Fibroblast of skin of back (primary cell): Measurements from ENCODE around the gene DCTN4. TPM values are rescaled to one million over a fixed set of nuclear protein-coding genes. Genes with fewer than 3 reads are reported as not detected.
"Not testable (repeated sequence)": the region's sequence is repeated elsewhere in the genome, so short reads cannot be mapped to it uniquely, and the experiment has no call there.

Source experiments
- DNase-seq: peaks from one replicate; pipeline ENCODE4 v3.0.0-alpha.2; 2013
- polyA plus RNA-seq, 2 experiments: library from polyadenylated mRNA; unstranded; fragments of 120-200 nt; gene quantifications; one replicate each; pipeline ENCODE4 v1.2.1, GENCODE V29; 2013; ENCODE audit not compliant: insufficient read length in 2 of 2

The DCTN4 gene
- polyA plus RNA-seq (2013, experiment 1 of 2; ENCODE audit: insufficient read length), result 30.5 TPM
- polyA plus RNA-seq (2013, experiment 2 of 2; ENCODE audit: insufficient read length), result 29.6 TPM

DNA sequence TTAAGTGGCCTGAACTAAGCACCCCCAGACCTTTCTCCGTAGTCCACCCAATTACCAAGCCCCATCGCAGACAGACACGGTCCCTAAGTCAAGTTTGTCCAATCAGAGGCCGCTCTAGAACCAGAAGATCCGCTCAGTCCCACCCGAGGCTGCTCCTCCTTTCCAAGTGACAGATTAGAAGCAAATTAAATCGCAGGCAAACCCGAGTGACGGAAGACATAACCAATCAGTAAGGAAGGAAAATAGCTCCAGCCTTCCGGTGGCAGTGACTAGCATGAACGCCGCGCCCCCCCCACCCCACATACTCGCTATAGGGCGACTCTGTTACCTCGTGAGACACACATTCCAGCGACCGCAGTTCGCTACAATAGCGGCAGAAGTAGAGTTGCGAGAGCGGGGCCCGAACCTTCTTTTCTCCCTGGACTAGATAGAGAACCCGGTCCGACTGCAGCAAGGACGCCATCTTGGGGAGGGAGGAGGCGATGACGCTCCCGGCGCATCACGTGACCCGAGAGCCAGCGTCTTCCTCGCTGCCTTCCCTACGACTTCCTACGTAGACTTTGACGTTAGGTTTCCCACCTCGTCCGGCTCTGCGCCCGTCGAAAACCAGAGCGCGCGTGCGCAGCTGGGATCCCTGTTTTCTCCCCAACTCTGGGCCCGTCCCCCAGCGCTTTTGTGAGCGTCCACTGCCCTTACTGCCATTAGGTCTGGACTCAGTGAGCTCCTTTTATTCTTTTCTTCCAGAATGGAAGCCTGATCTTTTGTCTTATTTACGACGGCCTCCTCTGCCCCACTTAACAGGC lies at the start of gene DCTN4:
Gene DCTN4, minus strand, starts transcription at position 487 of the 803 bp plus-strand sequence. Its CDS starts 24 bp downstream, at position 463.
- DNase-seq, result peak; percentile 100

DNA sequence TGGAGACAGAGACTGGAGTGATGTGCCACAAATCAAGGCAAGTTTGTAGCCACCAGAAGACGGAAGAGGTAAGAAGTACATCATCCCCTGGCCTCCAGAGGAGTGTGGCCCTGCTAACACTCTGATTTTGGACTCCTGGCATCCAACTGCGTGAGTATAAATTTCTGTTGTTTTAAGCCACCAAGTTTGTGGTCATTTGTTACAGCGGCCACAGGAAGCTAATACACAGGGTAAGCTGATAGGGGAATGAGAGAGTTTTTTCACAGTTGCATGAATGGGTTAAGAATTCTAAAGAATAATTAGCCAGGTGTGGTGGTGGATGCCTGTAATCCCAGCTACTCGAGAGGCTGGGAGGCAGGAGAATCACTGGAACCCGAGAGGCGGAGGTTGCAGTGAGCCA lies 45.6 kb upstream of the DCTN4 start:
- DNase-seq, result no peak

DNA sequence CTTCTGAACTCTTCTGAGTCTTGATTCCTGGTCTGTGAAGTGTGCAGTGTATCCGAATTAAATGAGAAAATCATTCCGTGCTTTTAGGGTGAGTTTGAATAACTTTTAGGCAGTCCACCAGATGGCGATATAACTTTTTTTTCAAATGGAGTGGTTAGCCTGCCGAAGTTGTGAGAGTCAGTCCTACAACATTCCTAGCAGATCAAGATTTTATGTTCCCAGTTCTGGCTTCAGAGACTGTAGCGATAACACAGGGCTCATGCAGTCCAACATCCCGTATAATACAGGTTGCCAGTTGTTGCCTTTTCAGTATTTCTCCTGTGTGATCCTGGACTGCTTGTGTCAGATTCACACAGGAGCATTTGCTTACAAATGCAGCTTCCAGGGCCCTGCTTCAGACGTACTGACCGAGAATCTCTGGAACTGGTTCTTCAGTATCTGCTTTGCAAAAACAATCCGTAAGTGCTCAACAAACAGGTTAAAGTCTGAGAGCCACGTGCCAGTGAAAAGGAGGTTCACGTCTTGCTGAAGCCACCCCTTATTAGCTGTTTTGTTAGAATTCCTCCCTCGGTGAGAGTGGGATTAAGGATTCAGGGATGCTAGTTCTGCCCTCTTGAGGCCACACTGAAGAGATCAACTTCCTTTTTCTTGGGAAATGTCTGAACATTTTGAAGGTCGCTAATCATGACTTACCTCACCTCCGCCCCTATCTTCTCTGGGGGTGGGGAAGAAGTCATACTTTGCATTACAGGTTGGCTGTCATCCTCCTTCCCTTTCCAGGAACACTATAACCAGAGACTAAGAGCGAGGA lies 42.5 kb upstream of the DCTN4 start:
- DNase-seq, result peak; percentile 75

DNA sequence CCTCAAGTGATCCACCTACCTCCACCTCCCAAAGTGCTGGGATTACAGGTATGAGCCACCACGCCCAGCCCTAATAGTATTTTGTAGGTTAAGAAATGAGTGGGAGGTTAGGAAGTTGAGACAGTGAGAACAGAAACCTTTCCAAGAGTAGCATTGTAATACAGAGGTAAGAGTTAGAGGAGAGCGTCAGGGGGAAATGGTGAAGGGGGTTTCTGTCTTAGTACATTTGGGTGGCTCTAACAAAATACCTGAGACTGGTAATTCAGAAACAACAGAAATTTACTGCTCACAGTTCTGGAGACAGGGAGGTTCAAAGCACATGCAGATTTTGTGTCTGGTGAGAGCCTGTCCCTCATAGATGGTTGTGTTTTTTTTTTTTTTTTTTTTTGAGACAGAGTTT lies 38.6 kb upstream of the DCTN4 start:
- no peak for DNase-seq

DNA sequence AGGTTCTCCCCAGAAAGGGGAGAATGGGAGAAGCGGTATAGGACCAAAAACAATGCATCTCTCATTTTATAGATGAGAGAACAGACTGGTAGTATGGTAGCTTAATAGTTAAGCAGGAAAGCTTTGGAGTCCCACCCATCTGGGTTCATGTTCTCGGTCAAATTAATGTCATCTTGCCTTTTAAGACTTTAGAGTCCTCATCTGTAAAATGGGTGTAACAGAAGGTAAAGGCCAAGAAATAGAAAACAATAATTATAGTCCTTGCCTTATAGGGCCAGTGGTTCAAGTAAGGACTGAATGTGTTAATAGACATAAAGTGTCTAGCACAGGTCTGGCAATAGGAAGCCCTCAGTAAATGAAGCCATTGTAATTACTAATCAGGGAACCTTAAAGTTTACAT lies 36.1 kb upstream of the DCTN4 start:
- DNase-seq, result no peak

DNA sequence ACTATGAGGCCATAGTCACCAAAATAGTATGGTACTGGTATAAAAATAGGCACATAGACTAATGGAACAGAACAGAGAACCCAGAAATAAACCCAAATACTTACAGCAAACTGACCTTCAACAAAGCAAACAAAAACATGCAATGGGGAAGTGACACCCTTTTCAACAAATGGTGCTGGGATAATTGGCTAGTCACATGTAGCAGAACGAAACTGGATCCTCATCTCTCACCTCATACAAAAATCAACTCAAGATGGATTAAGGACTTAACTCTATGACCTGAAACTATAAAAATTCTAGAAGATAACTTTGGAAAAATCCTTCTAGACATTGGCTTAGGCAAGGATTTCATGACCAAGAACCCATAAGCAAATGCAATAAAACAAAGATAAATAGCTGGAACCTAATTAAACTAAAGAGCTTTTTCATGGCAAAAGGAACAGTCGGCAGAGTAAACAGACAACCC lies 34.6 kb upstream of the DCTN4 start:
- not testable (repeated sequence) for DNase-seq

DNA sequence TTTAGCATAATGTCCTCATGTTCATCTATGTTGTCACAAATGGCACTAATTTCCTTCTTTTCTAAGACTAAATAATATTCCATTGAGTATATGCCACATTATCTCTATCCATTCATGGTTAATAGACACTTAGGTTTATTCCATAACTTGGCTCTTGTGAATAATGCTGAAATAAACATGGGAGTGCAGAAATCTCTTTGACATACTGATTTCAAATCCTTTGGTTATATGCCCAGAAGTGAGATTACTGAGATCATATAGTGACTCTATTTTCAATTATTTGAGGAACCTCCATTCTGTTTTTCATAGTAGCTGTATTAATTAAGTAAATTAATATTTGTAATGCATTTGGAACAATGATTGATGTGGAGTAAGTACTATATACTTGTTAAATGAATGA lies 32.7 kb upstream of the DCTN4 start:
- DNase-seq, result no peak

DNA sequence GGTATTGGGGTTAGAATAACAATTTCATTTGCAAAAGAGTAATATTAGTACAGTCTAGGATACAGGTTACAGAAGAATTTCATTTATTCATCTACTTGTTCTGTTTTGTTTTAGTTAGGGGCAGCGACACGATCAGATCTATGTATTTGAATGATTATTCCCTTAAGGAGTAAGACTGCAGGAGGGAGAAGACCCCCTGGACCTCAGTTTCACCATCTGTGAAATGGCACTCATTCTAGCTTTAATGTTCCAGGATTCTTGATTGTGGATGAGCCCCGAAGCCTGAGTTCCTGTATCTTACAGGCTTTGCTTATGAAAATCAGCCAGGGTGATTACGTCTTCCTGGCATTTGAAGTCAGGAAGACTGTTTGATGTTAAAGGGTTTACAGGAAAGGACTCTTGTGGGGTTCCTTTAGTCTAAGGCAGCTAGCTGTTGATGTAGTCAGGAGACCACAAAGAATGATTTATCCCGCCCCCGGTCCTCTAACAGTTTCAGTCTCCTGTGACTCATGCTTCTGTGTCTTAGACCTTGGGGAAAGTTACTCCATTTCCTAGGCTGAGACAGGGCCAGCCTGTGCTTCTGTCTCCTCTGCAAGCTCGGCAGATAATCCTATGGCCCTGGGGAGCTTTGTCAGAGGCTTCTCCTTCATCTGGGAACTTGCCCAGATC lies 31.3 kb upstream of the DCTN4 start:
- DNase-seq, result peak; percentile 98

DNA sequence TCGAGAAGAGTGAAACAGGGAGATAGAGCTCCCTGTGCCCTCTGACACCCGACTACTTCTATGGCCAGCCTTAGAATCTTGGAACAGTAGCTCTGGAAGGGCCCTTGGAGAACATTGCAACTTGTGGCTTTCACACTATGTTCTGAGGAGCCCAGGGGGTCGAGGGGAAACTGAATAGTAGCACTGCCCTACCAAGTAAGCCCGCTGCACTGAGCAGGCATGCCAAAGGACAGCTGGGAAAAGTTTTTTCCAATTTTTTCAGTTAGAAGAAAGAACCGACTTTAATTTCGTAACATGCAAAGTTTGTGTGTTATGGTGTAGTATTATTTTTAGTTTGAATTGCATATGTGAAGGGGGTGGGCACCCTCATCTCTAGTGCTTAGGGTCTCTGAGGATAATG lies 30.6 kb upstream of the DCTN4 start:
- no peak for DNase-seq

DNA sequence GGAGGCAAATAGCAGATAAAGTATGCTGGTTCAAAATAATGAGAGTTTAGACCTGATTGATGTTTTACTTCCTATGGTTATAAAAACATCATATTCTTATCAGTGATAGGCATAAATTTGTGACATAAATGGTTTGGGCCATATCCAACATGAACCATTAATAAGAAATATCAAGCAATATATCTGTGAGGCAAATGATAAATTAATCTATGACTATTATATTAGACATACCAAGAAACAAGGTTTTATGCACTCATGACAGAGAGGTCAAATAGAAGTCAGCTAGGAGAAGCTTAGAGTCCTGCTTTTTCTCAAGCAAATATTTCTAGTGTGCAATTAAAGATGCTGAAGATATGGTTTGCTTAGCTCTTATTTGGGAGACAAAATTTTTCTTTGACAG lies 30.2 kb upstream of the DCTN4 start:
- DNase-seq, result no peak

DNA sequence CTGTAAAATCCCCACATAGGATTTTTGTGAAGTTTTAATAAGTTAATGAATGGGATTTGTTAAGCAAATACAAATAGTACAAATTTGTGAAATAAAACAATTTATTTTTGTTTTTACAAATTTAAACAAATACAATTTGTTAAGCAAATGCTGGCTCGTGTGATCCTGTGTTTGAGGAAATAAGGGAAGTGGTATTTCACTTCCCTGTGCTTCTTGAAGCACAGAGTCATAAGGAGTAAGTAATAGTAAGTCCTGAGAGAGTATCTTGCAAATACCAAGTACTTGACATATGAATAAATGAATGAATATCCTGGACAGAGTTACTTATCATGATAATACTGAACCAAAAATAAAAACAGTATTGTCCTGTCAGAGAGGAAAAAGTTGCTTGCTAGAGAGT lies 28.8 kb upstream of the DCTN4 start:
- no peak for DNase-seq

DNA sequence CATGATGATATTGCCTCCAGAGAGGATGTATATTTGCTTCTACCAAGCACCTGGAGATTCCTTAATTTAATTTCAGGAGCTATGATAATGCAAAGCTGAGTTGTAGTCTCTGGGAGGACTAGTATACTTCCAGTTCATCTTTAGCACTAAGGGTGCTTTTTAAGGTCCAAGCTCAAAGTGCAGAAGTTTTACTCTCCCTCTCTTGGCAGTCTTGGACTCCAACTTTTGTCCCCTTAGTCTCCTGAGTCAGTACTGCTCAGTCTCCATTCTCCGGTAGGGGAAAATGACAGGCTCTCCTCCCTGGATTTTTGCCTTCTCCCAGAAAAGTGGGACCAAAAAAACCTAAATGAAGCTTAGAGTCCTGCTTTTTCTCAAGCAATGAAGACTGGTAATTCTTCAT lies 28.1 kb upstream of the DCTN4 start:
- no peak for DNase-seq

DNA sequence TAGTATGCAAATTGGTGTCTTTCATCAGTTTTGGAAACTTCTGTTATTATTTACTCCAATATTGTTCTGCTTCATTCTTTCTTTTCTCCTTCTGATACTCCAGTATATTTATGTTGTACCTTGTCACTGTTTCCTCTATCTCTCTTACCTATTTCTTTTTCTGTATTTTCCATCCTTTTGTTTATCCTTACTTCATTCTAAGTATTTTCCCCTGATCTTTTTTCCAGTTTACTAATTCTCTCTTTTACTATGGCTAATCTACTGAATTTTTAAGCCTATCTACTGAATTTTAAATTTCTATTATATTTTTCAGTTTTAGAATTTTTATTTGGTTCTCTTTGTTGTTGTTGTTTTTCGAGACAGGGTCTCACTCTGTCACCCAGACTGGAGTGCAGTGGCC lies 27.1 kb upstream of the DCTN4 start:
- DNase-seq, result no peak

DNA sequence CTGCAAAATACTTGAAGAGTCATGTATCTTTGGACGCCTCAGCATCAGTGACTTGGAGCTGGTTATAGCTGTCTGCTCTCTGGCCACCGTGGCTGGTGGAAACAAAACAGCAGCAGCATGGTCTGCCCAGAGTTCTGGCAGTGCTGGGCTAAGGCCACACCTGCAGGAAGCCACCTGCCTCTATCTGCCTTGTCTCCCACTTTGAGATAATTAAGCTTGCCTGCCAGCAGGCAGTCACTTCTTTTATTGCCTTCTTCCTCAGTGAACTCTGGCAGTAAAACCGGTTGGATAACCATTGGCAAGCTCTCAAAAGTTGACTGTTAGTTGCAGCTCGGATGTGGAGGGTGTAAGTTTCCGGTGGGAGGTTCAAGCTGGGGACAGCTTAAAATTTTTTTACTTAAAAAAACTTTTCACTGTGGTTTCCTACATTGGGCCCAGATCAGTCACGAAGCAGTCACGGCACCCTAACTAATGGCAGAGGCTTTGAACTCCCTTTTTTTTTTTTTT lies 24.7 kb upstream of the DCTN4 start:
- peak; percentile 81 for DNase-seq

DNA sequence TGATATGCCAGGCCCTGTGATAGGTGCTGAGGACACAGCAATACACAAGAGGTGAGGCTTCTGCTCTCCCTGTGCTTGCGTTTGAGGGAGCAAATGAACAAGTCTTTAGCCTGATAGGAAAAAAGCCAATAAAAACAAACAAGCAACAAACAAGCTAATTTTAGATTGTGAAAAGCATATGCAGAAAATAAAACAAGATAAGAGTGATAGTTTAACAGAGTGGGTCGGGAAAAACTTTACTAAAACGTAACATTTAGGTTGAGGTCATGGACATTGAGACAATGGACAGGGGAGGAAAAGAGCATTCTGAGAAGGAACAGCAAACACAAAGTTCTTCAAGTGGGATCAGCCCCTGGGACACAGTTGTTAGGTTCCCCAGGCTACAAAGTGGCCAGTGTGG lies 24.0 kb upstream of the DCTN4 start:
- no peak for DNase-seq

DNA sequence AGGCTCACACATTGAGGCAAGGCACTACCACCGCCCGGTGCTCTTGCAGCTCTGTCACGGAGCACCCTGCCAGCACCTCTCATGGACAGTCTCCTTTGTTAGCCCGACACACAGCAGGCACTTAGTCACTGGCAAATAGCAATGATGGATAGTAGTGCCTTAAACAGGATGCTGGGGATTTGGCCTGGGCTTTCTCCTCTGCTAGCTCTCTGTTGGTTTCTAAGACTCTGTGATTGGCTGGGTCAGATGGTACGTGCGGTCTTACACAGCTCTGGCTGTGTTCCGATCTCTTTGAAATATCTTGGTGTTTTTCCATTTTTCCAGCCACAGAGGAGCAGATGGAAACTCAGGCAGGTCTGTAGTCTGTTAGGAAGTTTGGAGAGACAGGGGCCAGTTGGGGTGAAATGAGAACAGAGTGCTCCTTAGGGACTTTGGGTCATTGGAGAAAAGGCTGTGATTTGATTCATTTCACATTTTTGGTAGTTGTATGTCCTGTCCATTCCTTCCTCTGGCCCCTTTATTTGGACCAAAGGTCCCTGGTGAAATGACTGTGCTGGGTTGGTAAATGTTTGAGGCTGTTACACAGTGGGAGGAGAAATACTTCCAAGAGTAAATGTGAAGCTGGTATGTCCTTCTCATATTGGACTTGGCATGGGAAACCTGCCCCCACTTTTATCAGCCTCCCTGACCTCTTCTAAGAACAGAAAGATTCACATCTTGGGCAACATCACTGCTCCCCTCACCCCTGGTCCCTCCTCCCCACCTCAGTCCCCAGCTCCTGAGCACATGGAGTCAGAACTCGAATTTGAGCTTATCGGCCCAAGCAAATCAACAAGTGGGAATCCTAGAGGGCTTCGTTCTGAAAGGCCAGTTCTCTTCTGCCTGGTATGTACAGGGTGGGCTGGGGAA lies 23.1 kb upstream of the DCTN4 start:
- peak; percentile 89 for DNase-seq

DNA sequence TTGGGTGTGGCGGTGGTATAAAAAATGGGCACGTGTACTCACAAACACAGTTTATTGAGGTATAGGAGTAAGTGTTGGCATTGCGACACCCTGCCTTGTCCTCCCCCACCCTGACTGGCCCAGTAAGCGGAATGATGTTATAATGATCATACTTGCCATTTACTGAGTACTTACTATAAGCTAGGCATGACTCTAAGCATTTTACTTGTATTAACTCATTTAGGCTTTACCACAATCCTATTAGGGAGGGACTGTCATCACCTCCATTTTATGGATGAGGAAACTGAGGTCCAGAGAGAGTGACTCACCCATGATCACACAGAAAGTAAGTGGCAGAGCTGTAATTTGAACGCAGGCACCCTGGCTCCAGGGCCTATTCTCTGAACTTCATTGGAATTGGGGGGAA lies 22.0 kb upstream of the DCTN4 start:
- DNase-seq, result peak; percentile 72

DNA sequence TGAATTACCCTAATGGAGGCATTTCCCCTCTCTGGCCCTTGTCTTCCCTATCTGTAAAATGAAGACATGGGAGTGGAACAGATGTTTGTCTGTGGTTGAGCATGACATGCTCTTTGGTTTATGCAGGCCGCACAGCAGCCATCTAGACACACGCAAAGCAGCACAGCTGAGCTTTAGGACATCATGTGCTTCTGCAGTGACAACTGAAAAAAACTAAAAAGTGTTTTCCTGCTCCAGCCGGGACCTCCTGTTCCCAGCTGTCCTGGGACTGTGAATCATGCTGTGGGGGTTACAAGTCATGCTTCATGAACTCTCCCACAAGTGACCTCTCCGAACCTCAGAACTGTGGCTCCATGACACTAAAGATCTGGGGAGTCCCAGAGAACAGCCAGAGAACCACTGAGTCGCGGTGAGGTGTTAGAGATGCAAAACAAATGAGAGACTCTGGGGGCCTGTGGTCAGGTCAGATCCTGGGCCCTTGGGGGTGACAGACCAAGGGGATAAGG lies 21.4 kb upstream of the DCTN4 start:
- DNase-seq, result peak; percentile 68

DNA sequence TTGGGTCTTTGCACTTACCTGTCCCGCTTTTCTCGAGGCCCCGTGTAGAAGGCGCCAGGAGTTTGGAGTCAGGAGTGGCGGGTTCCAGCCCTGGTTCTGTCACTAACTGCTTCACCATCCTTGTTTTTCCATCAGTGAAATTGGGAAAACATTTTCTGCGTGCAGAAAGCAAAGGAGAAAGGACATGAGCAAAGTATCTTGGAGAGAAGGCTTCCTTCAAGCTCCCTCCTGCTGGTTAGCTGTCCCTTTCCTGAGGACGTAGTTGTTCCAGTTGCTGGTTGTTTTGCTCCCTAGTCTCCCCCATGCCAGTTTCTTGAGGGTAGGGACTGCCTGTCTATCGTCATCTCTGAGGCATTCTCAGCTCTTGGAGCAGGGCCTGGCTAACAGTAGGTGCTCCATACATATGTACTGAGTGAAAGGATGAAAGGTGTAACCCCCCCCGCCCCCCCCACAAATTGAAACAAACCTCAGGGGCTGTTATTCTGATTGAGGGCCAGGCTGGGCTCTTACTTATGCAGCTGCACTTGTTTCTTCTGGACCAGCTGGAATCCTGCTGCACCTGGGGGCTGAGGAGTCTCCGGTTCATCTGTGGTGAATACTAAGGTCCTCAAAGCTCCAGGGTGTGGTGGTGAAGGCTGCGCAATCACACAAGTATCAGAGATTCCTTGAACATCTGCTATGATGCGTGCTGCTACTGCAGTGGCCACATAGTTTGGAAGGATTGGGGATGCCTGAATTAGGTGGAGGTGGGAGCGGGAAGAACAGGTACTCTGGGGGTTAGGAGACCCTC lies 20.8 kb upstream of the DCTN4 start:
- DNase-seq, result no peak

DNA sequence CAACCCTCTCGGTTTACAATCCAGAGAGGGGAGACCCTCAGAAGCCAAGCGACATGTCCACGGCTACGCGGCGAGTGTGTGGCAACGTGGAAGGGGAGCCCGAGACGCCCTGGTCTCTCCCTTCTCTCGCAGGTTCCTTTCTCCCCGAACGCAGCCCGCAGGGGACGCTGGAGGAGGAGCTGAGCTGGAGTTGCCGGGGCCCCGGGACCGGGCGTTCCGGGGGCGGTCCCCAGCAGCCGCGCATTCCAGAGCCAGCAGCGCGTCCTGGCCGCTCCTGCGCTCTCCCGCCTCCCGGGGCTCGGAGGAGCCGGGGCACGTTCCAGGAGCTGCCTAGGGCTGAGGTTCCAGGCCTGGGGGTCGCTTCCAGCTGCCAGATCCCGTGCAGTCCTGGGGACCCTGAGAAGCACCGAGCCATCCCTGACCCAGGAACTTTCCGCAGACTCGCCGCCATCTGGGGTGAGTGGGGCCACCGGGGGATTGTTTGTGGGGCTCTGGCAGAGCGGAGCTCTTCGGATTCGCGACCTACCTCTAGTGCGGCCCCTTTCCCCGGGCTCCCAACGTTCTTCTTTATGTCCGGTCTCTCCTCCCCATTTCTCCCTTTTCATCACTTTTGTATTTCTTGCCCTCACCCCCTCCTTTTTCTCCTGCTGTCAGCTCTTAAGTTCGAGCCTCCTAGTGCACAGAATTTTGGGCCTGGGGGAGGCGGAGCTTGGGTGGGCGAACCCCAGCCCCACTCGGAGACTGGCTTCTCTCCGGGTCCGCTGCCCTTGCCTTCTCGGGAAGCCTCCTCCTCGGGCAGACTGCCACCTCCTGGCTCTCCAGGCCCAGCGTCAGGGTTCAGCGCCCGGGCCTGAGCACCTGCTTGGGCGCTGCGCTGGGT lies 19.9 kb upstream of the DCTN4 start, which contains the start of gene SMIM3:
Gene SMIM3, plus strand, starts transcription at position 241 of the 880 bp plus-strand sequence. CDS start 16,684 bp downstream, outside the sequence.
- DNase-seq, result peak; percentile 76
